Neuronal stem cell (in vitro differentiated cells): ENCODE results near the gene C14orf119.

ENCODE experiments used
- DNase-seq: peaks from one replicate; pipeline ENCODE4 v3.0.0-alpha.2; 2013; ENCODE audit warnings: low spot score
- H2AFZ ChIP-seq: one replicate; pipeline ENCODE4 v1.6.1; 2013; ENCODE audit warnings: mild to moderate bottlenecking, low read length, inconsistent platforms
- H2AK5ac ChIP-seq: 2 replicates; pipeline ENCODE4 v1.6.1; 2013; ENCODE audit warnings: low read depth, mild to moderate bottlenecking, inconsistent platforms, low read length, moderate library complexity, mixed read lengths
- H2BK120ac ChIP-seq: 2 replicates; pipeline ENCODE4 v1.6.1; 2013; ENCODE audit warnings: low read depth, mild to moderate bottlenecking, inconsistent platforms, low read length, moderate library complexity, mixed read lengths
- H2BK12ac ChIP-seq: one replicate; pipeline ENCODE4 v1.6.1; 2013; ENCODE audit warnings: low read length, inconsistent platforms
- H2BK15ac ChIP-seq: 2 replicates; pipeline ENCODE4 v1.6.1; 2013; ENCODE audit warnings: mild to moderate bottlenecking, low read length, inconsistent platforms, mixed read lengths
- H2BK5ac ChIP-seq: one replicate; pipeline ENCODE4 v1.6.1; 2013; ENCODE audit warnings: inconsistent platforms, mild to moderate bottlenecking, low read length, moderate library complexity
- H3K14ac ChIP-seq: one replicate; pipeline ENCODE4 v1.6.1; 2013; ENCODE audit warnings: low read length, inconsistent platforms
- H3K18ac ChIP-seq: 2 replicates; pipeline ENCODE4 v1.6.1; 2013; ENCODE audit warnings: low read length, inconsistent platforms
- H3K23ac ChIP-seq: 2 replicates; pipeline ENCODE4 v1.6.1; 2013; ENCODE audit warnings: low read depth, mild to moderate bottlenecking, mixed read lengths, low read length, inconsistent platforms; ENCODE audit not compliant: poor library complexity
- H3K27ac ChIP-seq: replicated peaks from 3 replicates; pipeline ENCODE4 v1.5.1; 2013; ENCODE audit warnings: low read length, inconsistent platforms
- H3K27me3 ChIP-seq, 3 experiments: 2 replicates each; pipeline ENCODE4 v1.6.1; 2013; ENCODE audit warnings: low read length in 3 of 3, mild to moderate bottlenecking in 2 of 3, inconsistent platforms in 1 of 3, low read depth in 1 of 3, mixed read lengths in 1 of 3, moderate library complexity in 1 of 3; ENCODE audit not compliant: control insufficient read depth in 3 of 3, insufficient read depth in 3 of 3
- H3K36me3 ChIP-seq, 2 donors: replicated peaks in 1 of 2; 2 replicates each; pipeline ENCODE4 v1.6.1; 2013; ENCODE audit warnings: low read length in 2 of 2; ENCODE audit not compliant: control insufficient read depth in 2 of 2, insufficient read depth in 2 of 2
- H3K4ac ChIP-seq: 2 replicates; pipeline ENCODE4 v1.6.1; 2013; ENCODE audit warnings: inconsistent platforms, mild to moderate bottlenecking, low read length, moderate library complexity
- H3K4me1 ChIP-seq, 2 donors: 1 replicate in 1 of 2; 2 replicates in 1 of 2; pipeline ENCODE4 v1.6.1; 2013; ENCODE audit warnings: low read length in 2 of 2, low read depth in 1 of 2; ENCODE audit not compliant: control insufficient read depth in 2 of 2, insufficient read depth in 1 of 2
- H3K4me2 ChIP-seq: one replicate; pipeline ENCODE4 v1.6.1; 2013; ENCODE audit warnings: mild to moderate bottlenecking, low read length, inconsistent platforms; ENCODE audit not compliant: insufficient read depth, poor library complexity, severe bottlenecking
- H3K4me3 ChIP-seq, 2 donors: 2 replicates each; pipeline ENCODE4 v1.5.1; 2013; ENCODE audit warnings: low read length in 2 of 2, mild to moderate bottlenecking in 2 of 2, inconsistent platforms in 1 of 2, moderate library complexity in 1 of 2
- H3K79me1 ChIP-seq: one replicate; pipeline ENCODE4 v1.6.1; 2013; ENCODE audit warnings: low read depth, mild to moderate bottlenecking, inconsistent platforms, low read length, moderate library complexity
- H3K9ac ChIP-seq: one replicate; pipeline ENCODE4 v1.6.1; 2013; ENCODE audit warnings: mild to moderate bottlenecking, low read depth, low read length, inconsistent platforms; ENCODE audit not compliant: poor library complexity
- H3K9me3 ChIP-seq, 2 donors: replicated peaks in 1 of 2; 2 replicates each; pipeline versions ENCODE3 to v1.6.1; 2013; ENCODE audit warnings: low read length in 2 of 2, mild to moderate bottlenecking in 2 of 2, inconsistent platforms in 1 of 2, low read depth in 1 of 2, mixed read lengths in 1 of 2, moderate library complexity in 1 of 2; ENCODE audit not compliant: control insufficient read depth in 2 of 2, insufficient read depth in 1 of 2
- H4K8ac ChIP-seq: one replicate; pipeline ENCODE4 v1.6.1; 2013; ENCODE audit warnings: low read depth, mild to moderate bottlenecking, inconsistent platforms, low read length, moderate library complexity
- H4K91ac ChIP-seq: one replicate; pipeline ENCODE4 v1.6.1; 2013; ENCODE audit warnings: low read length, low read depth, mild to moderate bottlenecking, inconsistent platforms; ENCODE audit not compliant: poor library complexity
- WGBS, 2 donors: extraction: QIAGEN DNeasy Blood & Tissue Kit; methylation state at CpG; one replicate each; pipeline ENCODE4 v1.1.7; 2013; ENCODE audit warnings: missing lambda C conversion rate in 2 of 2, mixed read lengths in 1 of 2; ENCODE audit not compliant: insufficient read length in 2 of 2, insufficient replicate concordance in 1 of 2; ENCODE audit errors: extremely low coverage in 2 of 2; 5-methylcytosine and 5-hydroxymethylcytosine counted together

The C14orf119 gene

DNA sequence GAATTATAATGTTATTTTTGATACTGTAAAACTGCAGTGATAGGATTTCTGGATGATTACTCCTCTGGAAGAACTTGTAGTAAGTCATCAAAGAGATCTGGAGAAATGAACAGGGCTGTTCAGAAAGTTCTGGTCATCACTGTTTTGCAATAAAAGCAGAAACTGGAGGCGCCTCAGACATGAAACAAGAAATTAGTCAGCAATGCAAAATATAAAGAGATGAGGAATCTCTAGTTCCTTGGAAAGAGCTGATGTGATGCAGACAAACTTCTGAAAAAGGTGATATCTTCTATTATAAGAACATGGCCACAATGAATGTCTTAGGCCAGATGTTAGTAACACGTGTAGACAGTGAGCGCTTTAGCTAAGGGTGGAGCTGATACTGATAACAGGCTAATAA is 9.8 kb upstream of the C14orf119 start:
- Histone ChIP-seq H3K9ac (no peak overlapping the region), H2BK5ac (no peak overlapping the region), H2BK120ac (no peak overlapping the region), H3K27me3 (no peaks in the 10 kb centered on the region), H2BK12ac (no peak overlapping the region), H3K23ac (no peak overlapping the region), H3K14ac (no peak overlapping the region), H3K79me1 (no peaks in the 10 kb centered on the region), H3K4me3 (no peak overlapping the region), H2BK15ac (no peak overlapping the region), H4K91ac (no peak overlapping the region), H4K8ac (no peak overlapping the region), H3K4ac (no peak overlapping the region), H3K9me3 (no peaks in the 10 kb centered on the region), H3K27ac (no peak overlapping the region), H3K4me2 (no peak overlapping the region), H3K36me3 (peaks cover 27 to 99% of the 10 kb centered on the region in 2 donors), H3K4me1 (no peaks in the 10 kb centered on the region), H2AK5ac (no peak overlapping the region), H3K18ac (no peak overlapping the region), H2AFZ (no peak overlapping the region)
- WGBS, 2 donors: no CpG with 5 or more reads among the region's 3 CpGs
- no peak for DNase-seq

DNA sequence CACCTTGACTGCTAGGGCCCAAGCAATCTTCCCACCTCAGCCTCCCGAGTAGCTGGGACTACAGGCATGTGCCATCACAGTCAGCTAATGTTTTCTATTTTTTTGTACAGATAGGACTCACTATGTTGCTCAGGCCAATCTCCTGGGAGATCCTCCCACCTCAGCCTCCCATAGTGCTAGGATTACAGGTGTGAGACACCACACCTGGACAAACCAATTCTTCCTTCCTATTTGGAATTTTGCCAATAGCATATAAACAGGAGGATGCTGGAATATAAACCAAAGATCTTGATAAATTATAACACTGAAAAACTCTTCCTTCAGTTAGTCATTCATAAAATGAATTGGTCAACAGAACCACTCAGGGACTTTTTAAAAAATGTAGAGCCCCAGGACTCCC is 8.7 kb upstream of the C14orf119 start:
- Histone ChIP-seq H2BK12ac (no peak overlapping the region), H3K23ac (no peak overlapping the region), H4K91ac (no peak overlapping the region), H3K14ac (no peak overlapping the region), H3K18ac (no peak overlapping the region), H2BK15ac (no peak overlapping the region), H2AFZ (no peak overlapping the region), H3K4me1 (no peaks in the 10 kb centered on the region), H3K9me3 (no peaks in the 10 kb centered on the region), H3K4me2 (no peak overlapping the region), H2BK120ac (no peak overlapping the region), H3K36me3 (peaks cover 25 to 99% of the 10 kb centered on the region in 2 donors), H3K4me3 (no peak overlapping the region), H3K4ac (no peak overlapping the region), H3K79me1 (no peaks in the 10 kb centered on the region), H2AK5ac (no peak overlapping the region), H3K9ac (no peak overlapping the region), H3K27me3 (no peaks in the 10 kb centered on the region), H2BK5ac (no peak overlapping the region), H3K27ac (no peak overlapping the region), H4K8ac (no peak overlapping the region)
- DNase-seq: no peak
- no CpG with 5 or more reads among the region's 1 CpG for WGBS, 2 donors

GRCh38 chr14:23089498-23090253 is 5.6 kb upstream of the C14orf119 start:
- Histone ChIP-seq H2BK120ac (no peak overlapping the region), H3K4me3 (no peak overlapping the region), H3K27me3 (no peaks in the 10 kb centered on the region), H3K9me3 (no peaks in the 10 kb centered on the region), H4K8ac (no peak overlapping the region), H2AFZ (no peak overlapping the region), H2BK5ac (no peak overlapping the region), H3K79me1 (no peaks in the 10 kb centered on the region), H3K23ac (peak overlapping the region; percentile 22), H3K27ac (no peak overlapping the region), H3K4me2 (no peak overlapping the region), H3K4me1 (peaks cover 2 to 3% of the 10 kb centered on the region in 2 donors), H2BK15ac (no peak overlapping the region), H3K36me3 (peaks cover 24 to 90% of the 10 kb centered on the region in 2 donors), H2AK5ac (no peak overlapping the region), H4K91ac (no peak overlapping the region), H3K18ac (no peak overlapping the region), H3K9ac (no peak overlapping the region), H3K14ac (no peak overlapping the region), H3K4ac (no peak overlapping the region), H2BK12ac (no peak overlapping the region)
- no CpG with 5 or more reads among the region's 12 CpGs for WGBS, 2 donors
- DNase-seq: no peak

- H2AFZ ChIP-seq: no peak overlapping the region
- no peak overlapping the region for H3K4ac ChIP-seq
- H3K18ac ChIP-seq: no peak overlapping the region
- no peak overlapping the region for H3K9ac ChIP-seq
- no peaks in the 10 kb centered on the region for H3K27me3 ChIP-seq
- no peak for DNase-seq
- H2AK5ac ChIP-seq: no peak overlapping the region
- no peak overlapping the region for H4K91ac ChIP-seq
- H3K4me2 ChIP-seq: no peak overlapping the region
- H3K4me1 ChIP-seq: peaks cover 2 to 3% of the 10 kb centered on the region in 2 donors
- no peak overlapping the region for H4K8ac ChIP-seq
- H3K36me3 ChIP-seq: peaks cover 24 to 84% of the 10 kb centered on the region in 2 donors
- no peaks in the 10 kb centered on the region for H3K79me1 ChIP-seq
- no peak overlapping the region for H2BK120ac ChIP-seq
- H3K9me3 ChIP-seq: no peaks in the 10 kb centered on the region
- no CpG with 5 or more reads among the region's 4 CpGs for WGBS, 2 donors
- no peak overlapping the region for H3K4me3 ChIP-seq
- H2BK15ac ChIP-seq: no peak overlapping the region
- no peak overlapping the region for H2BK5ac ChIP-seq
- H3K14ac ChIP-seq: no peak overlapping the region
- no peak overlapping the region for H3K23ac ChIP-seq
- no peak overlapping the region for H2BK12ac ChIP-seq
- no peak overlapping the region for H3K27ac ChIP-seq
Observed at GRCh38 chr14:23090254-23090636, 5.1 kb upstream of the C14orf119 start.
